Measurements from ENCODE around the gene KDM7A.

Gene KDM7A

DNA sequence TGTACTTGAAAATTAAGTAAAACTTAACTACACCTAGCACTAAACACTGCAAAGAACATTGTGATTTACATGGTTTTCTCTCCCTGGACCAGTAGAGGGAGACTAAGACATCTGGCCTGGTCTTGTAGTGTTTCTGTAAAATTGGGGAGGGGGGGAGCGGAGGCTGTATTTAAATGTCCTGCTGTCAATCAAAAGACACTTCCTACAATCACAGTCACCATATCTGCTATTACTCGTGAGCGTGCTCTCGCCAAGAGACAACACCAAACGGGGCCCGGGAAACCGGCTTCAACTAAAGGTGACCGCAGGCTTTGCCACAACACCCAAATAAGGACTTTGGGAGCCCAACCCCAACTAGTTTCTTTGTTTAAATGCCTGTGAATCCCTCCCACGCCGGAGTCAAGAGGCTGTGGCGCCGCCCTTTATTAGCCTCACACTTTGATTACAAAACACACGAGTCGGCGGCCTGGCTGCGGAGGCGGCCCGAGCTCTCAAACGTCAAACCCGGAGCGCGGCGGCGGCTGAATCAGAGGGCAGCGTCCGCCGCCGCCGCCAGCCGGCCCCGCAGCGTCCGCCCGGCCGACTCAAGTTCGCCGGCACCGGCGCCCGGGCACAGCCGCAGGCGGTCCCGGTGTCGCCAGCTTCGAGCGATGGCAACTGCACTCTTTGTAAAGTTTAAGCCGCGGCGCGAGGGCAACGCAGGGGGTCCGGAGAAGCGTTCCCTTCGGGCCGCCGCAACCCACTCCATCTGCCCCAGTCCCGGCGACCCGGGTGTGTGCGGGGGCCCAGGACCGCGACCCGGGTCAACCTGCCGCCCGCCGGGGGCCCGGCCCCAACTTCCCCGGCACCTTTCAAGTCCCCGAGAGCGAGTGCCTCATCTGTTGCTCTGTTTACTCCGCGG is 1.3 kb downstream of the KDM7A start (continued):
- peak; percentile 82 for TF ChIP-seq SP7 (tag by site-specific recombination; IDR thresholded peaks at IDR 0.05)
- TF ChIP-seq, protein P1, sequence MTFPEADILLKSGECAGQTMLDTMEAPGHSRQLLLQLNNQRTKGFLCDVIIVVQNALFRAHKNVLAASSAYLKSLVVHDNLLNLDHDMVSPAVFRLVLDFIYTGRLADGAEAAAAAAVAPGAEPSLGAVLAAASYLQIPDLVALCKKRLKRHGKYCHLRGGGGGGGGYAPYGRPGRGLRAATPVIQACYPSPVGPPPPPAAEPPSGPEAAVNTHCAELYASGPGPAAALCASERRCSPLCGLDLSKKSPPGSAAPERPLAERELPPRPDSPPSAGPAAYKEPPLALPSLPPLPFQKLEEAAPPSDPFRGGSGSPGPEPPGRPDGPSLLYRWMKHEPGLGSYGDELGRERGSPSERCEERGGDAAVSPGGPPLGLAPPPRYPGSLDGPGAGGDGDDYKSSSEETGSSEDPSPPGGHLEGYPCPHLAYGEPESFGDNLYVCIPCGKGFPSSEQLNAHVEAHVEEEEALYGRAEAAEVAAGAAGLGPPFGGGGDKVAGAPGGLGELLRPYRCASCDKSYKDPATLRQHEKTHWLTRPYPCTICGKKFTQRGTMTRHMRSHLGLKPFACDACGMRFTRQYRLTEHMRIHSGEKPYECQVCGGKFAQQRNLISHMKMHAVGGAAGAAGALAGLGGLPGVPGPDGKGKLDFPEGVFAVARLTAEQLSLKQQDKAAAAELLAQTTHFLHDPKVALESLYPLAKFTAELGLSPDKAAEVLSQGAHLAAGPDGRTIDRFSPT (tag by site-specific recombination; IDR thresholded peaks at IDR 0.05), result peak; percentile 56; the same call in 1 of the 2 replicates
- TF ChIP-seq, protein P2, sequence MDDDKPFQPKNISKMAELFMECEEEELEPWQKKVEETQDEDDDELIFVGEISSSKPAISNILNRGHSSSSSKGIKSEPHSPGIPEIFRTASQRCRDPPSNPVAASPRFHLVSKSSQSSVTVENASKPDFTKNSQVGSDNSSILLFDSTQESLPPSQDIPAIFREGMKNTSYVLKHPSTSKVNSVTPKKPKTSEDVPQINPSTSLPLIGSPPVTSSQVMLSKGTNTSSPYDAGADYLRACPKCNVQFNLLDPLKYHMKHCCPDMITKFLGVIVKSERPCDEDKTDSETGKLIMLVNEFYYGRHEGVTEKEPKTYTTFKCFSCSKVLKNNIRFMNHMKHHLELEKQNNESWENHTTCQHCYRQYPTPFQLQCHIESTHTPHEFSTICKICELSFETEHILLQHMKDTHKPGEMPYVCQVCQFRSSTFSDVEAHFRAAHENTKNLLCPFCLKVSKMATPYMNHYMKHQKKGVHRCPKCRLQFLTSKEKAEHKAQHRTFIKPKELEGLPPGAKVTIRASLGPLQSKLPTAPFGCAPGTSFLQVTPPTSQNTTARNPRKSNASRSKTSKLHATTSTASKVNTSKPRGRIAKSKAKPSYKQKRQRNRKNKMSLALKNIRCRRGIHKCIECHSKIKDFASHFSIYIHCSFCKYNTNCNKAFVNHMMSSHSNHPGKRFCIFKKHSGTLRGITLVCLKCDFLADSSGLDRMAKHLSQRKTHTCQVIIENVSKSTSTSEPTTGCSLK (tag by site-specific recombination; IDR thresholded peaks at IDR 0.05), result no peak
- no peak for TF ChIP-seq ZNF664 (tag by site-specific recombination; IDR thresholded peaks at IDR 0.05)
- peak; percentile 47; the same call in 1 of the 2 replicates for TF ChIP-seq GFI1B (tag by site-specific recombination; IDR thresholded peaks at IDR 0.05)
- TF ChIP-seq GLIS1 (tag by site-specific recombination; IDR thresholded peaks at IDR 0.05), result peak; percentile 58; the same call in 1 of the 2 replicates
- TF ChIP-seq, protein P3, sequence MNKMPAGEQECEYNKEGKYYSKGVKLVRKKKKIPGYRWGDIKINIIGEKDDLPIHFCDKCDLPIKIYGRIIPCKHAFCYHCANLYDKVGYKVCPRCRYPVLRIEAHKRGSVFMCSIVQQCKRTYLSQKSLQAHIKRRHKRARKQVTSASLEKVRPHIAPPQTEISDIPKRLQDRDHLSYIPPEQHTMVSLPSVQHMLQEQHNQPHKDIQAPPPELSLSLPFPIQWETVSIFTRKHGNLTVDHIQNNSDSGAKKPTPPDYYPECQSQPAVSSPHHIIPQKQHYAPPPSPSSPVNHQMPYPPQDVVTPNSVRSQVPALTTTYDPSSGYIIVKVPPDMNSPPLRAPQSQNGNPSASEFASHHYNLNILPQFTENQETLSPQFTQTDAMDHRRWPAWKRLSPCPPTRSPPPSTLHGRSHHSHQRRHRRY (tag by site-specific recombination; IDR thresholded peaks at IDR 0.05), result no peak
- TF ChIP-seq ZNF530 (tag by site-specific recombination; IDR thresholded peaks at IDR 0.05; ENCODE audit: low read depth), result no peak
- TF ChIP-seq ZNF521 (tag by site-specific recombination; IDR thresholded peaks at IDR 0.05), result no peak

DNA sequence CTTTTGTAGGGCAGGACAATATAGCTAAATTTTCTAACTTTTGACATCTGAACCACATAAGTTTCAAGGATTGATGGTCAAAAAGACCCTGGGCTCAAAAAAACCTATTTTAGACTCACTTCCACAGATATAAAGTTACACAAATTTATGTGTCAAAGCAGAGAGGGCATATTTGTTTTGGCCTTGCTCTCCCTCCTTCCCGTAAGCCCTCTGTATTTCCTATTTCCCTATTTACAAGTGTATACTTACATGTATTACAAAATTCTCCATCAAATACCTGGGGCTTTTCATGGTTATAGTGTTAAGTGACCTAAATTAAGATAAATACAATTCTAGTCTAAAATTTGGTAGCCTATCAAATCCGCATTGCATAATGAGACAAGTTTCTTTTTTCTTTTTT is 2.6 kb downstream of the KDM7A start:
- ChIA-PET CTCF (no interaction called here), POLR2A (no interaction called here)
- no peaks in the 10 kb centered on the region for H3K4me1 ChIP-seq (ENCODE audit: control insufficient read depth, insufficient read depth, low read length)
- TF ChIP-seq, protein P1 (tag by site-specific recombination; IDR thresholded peaks at IDR 0.05), result no peak
- TF ChIP-seq ZBTB6 (tag by site-specific recombination; IDR thresholded peaks at IDR 0.05) (no peak), KLF9 (tag by site-specific recombination; IDR thresholded peaks at IDR 0.05; ENCODE audit: low read depth) (no peak), ZNF639 (tag by site-specific recombination; IDR thresholded peaks at IDR 0.05) (no peak), ZNF202 (tag by site-specific recombination; IDR thresholded peaks at IDR 0.05; ENCODE audit: borderline replicate concordance) (no peak), ZBTB10 (tag by site-specific recombination; IDR thresholded peaks at IDR 0.05) (no peak), HOXD13 (CRISPR knock-in tag; IDR thresholded peaks at IDR 0.05; ENCODE audit: borderline replicate concordance) (no peak), ZNF600 (tag by site-specific recombination; IDR thresholded peaks at IDR 0.05) (no peak), ZFP41 (tag by site-specific recombination; IDR thresholded peaks at IDR 0.05; ENCODE audit: borderline replicate concordance) (no peak), ZNF302 (tag by site-specific recombination; IDR thresholded peaks at IDR 0.05; ENCODE audit: low read depth) (no peak)
- TF ChIP-seq, protein P4, sequence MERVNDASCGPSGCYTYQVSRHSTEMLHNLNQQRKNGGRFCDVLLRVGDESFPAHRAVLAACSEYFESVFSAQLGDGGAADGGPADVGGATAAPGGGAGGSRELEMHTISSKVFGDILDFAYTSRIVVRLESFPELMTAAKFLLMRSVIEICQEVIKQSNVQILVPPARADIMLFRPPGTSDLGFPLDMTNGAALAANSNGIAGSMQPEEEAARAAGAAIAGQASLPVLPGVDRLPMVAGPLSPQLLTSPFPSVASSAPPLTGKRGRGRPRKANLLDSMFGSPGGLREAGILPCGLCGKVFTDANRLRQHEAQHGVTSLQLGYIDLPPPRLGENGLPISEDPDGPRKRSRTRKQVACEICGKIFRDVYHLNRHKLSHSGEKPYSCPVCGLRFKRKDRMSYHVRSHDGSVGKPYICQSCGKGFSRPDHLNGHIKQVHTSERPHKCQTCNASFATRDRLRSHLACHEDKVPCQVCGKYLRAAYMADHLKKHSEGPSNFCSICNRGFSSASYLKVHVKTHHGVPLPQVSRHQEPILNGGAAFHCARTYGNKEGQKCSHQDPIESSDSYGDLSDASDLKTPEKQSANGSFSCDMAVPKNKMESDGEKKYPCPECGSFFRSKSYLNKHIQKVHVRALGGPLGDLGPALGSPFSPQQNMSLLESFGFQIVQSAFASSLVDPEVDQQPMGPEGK (tag by site-specific recombination; IDR thresholded peaks at IDR 0.05), result no peak

More for the DNA sequence above, 2.6 kb downstream of the KDM7A start:
- H3K36me3 ChIP-seq (ENCODE audit: control insufficient read depth in 2 of 2, insufficient read depth in 1 of 2, low read length in 2 of 2), result no peaks in the 10 kb centered on the region
- no peaks in the 10 kb centered on the region for H3K9me3 ChIP-seq (ENCODE audit: control insufficient read depth, insufficient read depth, low read depth, low read length)
- H3K4me3 ChIP-seq (ENCODE audit: low read depth, low read length), result no peak overlapping the region
- H3K27ac ChIP-seq (ENCODE audit: extremely low read depth, low read depth, low read length), result no peak overlapping the region

Measured in HEK293 (cell line).